IPS-NIHi11 (cell line): ENCODE data around the gene CCL25.
"Not testable (repeated sequence)": the region's sequence is repeated elsewhere in the genome, so short reads cannot be mapped to it uniquely, and the experiment has no call there.

Experiments used
- DNase-seq: peaks from one replicate; pipeline ENCODE4 v3.0.0; 2012; ENCODE audit warnings: mixed read lengths, low spot score

The CCL25 gene, protein sequence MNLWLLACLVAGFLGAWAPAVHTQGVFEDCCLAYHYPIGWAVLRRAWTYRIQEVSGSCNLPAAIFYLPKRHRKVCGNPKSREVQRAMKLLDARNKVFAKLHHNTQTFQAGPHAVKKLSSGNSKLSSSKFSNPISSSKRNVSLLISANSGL

DNA sequence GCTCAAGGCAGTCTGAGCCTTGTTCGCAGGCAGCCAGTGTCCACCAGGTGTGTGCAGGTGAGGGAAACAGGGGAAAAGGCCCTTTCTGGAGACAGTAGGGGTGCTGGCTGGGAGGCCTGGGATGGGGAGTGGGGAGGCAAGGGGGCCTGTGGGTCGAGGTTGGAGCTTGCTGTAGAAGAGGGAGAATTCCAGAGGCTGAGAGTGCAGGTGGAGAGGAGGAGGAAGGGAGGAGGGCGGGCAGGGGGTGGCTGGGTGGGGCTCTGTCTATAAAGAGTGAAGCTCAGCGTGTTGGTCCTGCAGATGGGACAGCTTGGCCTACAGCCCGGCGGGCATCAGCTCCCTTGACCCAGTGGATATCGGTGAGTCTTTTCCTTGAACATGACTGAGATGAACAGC is at the start of gene CCL25:
Gene CCL25, plus strand, starts transcription at position 297 of the 396 bp plus-strand sequence. CDS start 290 bp downstream, outside the sequence.
- DNase-seq: no peak

DNA sequence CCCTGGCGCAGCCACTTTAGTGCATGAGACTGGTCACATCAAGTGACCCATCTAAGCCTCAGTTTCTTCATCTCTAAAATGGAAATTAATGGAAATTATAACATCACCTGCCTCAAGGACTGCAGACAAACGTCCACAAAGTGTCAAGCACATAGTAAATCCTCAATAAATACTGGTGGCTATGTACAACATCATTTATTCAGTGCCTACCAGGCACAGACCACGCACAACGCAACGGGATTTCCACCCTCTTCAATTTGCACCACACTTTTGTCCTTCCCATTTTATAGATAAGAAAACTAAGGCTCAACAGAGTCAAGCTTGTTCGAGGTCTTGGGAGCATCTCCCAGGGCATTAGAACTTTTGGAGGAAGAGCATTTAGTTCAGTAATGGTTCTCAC is 48.6 kb upstream of the CCL25 start:
- DNase-seq: no peak

DNA sequence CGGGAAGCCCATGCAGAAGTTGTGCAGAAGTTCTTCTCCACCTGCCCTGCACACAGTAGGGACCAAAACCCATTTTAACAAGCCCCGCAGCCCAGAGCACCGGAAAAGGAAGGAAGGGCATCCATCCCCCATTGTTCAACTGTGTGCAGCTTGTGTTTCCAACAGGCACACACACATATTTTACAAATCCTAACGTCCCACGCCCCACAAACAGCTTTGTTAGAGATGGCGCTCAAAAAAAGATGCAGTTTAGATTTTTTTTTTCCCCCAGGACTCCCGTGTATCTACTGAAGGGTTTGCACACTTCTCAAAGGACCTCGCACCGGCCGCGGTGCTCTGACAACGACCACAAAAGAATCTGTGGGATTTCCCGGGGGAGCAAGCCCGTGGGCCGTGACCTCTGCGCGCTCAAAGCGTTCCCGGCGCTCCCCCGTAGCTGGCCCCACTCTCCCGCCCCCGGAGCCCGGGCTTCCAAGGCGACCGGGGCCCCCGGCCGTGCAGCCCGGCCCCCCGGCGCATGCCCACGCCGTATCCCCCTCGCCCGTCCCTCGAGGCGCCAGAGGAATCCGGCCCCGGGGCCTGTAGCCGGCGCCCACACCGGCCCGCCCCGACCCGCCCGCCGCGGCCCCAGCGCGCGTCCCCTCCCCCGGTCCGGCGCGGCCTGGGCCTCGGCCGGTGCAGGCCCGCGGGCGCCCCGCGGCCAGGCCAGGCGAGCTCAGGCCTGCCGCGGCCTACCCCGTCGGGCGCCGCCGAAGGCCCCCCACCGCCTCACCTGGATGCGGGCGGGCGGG is 47.6 kb upstream of the CCL25 start:
- peak; percentile 46 for DNase-seq

DNA sequence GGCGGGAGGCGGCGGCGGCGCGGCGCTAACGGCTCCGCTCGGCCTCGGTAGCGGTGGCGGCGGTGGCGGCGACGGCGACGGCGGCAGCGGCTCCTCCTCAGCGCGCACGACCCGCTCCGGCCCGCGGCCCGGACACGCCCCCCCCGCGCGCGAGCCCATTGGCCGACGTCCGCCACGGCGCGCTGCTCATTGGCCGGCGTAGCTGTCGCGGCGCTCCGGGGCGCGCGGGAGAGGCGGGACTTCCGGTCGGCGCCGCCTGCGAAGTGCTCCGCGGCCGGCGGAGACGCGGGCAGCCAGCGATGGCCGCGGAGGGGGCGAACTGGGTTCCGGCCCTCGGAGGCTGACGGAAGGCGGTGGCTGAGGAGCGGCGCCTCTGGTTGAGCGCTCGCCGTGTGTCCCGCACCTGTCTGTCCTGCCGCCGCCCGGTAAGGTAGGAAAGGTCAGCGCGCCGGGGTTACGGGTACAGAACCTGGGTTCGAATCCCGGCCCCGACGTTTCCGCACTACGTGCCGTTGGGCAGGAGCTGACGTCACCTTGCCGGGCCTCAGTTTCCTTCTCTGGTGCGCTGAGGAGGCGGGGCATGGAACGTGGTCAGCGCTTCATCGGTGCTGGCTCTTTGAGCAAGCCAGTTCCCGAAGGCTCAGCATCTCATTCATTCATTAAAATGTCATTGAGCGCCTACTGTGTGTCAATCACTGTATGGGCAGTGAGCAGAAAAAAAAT is 46.9 kb upstream of the CCL25 start, which contains the start of gene ELAVL1:
Gene ELAVL1, minus strand, starts transcription at position 108 of the 723 bp plus-strand sequence. CDS start 13,826 bp downstream, outside the sequence.
- DNase-seq: peak; percentile 98

DNA sequence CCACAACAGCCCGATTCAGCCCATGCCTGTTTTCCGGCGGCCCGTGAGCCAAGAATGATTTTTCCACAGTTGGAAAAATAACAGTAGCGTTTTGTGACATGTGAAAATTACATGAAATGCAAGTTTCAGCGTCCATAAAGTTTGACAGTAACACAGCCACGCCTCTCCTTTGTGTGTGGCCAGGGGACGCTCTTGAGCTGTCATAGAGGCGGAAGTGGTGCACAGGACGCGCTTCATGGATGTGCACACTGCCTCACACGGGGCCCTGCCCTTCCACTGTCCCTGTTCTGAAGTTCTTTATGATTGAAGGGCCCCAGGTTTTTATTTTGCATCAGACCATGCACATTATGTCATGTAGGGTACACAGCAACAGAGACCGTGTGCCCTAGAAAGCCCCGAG is 34.8 kb upstream of the CCL25 start:
- DNase-seq: no peak

DNA sequence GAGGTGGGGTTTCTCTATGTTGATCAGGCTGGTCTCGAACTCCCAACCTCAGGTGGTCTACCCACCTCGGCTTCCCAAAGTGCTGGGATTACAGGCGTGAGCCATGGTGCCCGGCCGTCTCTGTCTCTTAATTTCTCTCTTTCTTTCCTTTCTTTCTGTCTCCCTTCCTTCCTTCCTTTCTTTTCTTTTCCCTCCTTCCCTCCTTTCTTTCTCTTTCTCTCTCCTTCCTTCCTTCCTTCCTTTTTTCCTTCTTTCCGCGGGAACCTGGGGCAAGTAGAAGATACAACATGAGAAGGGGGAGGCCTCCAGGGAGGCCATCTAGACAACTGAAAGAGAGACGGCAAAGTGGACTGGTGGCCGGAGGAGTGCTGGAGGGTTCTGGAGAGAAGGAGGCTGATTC is 31.9 kb upstream of the CCL25 start:
- no peak for DNase-seq

DNA sequence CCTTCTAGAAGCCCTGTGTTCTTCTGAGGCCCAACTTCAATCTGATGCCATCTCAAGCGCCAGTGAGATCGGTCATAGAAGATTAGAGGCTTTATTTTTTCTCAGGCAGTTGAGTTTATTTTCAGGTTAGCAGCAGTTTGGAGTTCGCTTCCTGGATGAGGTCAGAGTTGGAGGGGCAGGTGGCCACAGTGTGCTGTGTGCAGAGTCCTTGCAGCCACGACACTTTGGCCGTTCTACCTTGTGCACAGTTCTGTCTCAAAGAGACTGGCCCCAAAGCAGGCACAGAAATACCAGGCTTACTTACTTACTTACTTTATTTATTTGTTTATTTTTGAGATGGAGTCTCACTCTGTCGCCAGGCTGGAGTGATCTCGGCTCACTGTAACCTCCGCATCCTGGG is 31.2 kb upstream of the CCL25 start:
- no peak for DNase-seq

DNA sequence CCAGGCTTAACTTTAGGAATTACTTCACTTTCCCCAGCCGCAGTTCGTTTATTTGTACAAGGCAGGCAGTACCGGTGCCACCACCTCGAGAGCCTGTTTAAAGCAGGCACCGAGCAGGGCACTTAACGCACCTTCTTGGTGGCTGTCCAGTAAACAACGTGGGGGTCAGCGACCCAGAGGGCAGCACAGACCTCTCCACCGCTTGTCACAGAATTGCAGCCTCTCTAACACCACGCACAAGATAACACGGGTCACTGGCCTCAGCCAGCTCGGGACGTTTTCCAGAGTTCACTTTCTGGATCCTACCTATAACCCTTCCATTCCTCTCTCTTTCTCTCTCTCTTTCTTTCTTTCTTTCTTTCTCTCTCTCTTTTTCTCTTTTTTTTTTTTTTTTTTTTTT is 30.3 kb upstream of the CCL25 start:
- DNase-seq: no peak

DNA sequence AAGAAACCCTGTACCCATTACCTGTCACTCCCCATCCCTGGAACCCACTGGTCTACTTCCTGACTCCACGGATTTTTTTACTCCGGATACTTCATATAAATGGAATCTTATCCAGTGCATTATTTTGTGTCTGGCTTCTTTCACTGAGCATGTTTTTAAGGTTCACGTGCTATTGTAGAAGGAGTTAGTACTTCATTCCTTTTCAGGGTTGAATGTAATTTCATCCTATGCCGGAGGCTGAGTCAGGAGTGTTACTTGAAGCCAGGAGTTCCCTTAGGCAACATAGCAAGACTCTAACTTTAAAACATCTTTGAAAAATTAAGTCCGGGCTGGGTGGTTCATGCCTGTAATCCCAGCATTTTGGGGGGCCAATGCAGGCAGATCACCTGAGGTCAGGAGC is 29.2 kb upstream of the CCL25 start:
- DNase-seq: no peak

DNA sequence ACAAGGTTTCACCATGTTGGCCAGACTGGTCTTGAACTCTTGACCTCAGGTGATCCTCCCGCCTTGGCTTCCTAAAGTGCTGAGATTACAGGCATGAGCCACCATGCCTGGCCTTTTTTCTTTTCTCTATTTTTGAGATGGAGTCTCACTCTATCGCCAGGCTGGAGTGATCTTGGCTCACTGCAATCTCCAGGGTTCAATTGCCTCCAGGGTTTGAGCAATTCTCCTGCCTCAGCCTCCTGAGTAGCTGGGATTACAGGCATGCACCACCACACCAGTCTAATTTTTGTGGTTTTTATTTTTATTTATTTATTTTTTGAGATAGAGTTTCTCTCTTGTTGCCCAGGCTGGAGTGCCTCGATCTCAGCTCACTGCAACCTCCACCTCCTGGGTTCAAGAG is 28.3 kb upstream of the CCL25 start:
- not testable (repeated sequence) for DNase-seq

DNA sequence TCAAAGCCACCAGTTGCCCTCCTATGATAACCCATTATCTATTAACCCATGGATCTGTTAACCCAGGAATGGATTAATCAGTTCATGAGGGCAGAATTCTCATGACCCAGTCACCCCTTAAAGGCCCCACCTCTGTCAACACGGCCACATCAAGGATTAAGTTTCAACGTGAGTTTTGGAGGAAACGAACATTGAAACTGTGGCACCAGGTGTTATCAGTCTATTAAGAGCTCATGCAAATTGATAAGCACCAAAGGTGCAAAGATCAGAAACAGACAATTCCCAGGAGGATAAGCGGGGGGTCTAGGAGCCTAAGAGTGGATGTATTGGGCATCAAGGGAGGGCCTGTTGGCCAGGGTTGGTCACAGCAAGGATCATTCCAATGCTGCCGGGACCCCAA is 27.2 kb upstream of the CCL25 start:
- no peak for DNase-seq

DNA sequence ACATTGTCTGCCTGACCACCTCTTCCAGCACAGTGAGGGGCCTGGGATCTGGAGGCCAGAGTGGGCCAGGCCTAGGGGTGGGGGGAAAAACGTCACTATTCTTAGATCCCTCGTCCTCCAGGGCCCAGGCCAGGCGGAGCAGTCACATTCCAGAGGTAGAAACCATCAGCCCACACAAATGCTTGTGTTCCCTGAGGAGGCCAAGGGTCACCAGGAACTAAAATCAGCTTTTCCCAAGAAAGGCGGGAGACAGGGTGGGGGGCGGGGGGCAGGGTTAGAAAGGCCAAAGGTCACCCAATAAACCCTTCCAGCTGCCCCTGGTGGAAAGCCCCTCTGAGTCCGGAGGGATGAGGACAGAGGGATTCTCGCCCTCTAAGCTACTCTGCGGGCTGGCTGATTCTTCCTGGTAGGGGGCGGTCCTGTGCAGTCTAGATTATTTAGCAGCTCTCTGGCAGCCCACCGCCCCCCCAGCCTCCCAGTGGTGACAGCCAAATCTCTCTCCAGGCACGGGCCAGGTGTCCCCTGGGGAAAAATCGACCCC is 23.5 kb upstream of the CCL25 start:
- peak; percentile 71 for DNase-seq

DNA sequence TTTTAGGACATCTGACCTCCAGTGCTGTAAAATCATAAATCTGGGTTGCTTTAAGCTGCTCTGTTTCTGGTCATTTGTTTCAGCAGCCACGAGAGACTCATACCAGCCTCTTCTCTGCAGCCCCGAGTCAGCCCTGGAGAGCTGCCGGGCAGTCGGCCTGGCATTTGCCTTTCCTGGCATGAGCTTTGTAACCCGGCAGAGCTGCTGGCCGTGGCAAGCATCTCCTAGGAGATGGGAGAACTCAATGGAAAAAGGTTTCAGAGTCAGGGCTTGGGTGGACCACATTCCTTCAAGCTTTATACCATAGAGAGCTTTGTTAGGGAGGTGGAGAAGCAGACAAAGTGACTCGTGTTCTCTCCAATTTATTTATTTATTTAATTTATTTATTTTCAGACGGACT is 21.6 kb upstream of the CCL25 start:
- no peak for DNase-seq

DNA sequence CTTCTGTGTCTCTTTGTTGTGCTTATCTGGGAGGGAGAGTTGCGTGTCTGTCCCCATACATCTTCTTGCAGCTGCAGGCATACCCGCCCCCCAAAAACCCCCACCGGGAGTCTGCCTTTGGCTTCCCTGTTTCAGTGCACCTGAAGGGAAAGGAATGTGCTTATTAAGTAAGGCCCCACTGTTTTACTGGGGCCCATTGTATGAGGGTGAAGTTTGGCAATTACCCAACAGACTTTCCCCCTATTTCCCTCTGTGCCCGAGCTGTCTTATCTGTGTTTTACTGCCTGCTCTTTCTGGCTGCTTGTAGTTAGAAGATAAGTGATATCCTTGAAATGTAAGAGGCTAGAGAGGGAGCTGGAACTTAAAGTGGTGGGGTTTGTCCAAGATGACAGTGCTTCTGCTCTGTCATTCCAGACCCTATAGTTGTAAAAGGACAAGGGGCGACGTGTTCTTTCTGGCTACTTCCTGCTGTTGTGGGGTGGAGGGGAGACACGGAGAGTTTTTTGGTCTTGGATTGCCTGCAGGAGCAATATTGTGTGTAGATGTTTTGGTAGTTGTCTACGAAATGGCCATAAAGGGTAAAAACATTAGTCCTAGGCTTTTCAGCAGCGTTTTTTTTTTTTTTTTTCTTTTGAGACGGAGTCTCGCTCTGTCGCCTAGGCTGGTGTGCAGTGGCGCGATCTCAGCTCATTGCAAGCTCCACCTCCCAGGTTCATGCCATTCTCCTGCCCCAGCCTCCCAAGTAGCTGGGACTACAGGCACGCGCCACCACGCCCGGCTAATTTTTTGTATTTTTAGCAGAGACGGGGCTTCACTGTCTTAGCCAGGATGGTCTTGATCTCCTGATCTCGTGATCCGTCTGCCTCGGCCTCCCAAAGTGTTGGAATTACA is 19.0 kb upstream of the CCL25 start:
- peak; percentile 11 for DNase-seq

DNA sequence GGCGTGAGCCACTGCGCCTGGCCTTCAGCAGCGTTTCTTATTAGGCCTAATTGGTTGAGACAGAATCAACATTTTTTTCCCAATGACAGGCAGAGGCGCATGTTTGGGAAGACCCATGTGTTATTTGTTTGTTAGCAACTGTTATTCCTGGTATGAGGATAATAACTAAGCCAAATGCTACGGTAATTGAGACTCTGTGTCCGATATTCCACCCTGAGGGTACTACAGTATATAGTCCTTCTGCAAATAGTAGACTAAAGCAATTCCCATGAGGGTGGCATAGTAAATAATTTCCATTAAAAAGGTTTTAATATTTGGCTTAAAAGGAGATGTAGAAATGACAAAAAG is 18.4 kb upstream of the CCL25 start:
- no peak for DNase-seq

DNA sequence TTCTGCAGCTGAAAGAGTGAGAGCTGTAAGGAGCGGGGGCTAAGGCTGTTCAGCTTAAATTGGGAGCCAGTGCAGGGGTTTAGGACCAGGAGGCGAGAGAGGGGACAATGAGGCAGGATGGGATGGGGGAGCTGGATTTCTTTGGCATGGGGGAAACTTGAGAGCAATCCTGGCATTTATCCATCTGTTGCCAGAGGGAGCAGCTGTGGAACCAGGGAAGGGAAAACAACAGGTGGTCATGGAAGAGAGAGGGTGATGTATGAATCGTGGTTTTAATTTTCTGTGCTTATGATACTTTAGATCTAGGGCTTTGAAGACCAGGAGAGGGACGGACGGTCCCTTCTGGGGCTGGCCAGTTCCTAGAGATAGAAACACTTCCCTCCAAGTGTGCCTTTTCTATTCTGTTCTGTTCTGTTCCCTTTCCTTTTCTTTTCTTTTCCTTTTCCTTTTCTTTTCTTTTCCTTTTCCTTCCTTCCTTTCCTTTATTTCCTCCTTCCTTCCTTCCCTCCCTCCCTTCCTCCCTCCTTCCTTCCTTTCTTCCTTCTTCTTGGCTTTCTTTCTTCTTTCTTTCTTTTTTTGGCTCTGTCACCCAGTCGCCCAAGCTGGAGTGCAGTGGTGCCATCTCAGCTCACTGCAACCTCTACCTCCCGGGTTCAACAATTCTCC is 16.0 kb upstream of the CCL25 start:
- DNase-seq: no peak

DNA sequence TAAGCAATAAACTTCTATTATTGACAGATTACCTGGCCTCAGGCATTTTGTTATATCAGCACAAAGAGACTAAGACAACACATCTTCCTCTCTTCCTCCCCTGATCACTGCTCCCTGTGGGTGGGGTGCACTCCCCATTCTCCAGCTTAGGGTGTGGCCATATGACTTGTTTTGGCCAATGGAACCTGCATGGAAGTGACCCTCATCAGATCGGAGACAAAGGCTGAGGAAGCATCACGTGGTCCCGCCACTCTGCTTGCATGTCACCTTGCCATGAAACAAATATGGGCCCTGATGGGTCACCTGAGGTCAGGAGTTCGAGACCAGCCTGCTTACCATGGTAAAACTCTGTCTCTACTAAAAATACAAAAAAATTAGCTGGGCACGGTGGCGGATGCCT is 13.7 kb upstream of the CCL25 start:
- no peak for DNase-seq

DNA sequence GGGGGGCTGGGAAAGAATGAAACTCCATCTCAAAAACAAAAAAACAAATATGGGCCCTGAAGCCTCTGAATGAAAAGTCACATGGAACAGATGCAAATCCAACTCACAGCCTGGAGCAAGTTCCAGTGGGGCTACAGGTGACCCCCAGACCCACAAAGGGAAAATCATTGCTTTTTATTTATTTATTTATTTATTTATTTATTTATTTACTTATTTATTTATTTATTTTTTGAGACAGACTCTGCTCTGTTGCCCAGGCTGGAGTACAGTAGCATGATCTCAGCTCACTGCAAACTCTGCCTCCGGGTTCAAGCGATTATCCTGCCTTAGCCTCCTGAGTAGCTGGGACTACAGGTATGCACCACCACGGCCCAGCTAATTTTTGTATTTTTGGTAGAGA is 13.3 kb upstream of the CCL25 start:
- no peak for DNase-seq

DNA sequence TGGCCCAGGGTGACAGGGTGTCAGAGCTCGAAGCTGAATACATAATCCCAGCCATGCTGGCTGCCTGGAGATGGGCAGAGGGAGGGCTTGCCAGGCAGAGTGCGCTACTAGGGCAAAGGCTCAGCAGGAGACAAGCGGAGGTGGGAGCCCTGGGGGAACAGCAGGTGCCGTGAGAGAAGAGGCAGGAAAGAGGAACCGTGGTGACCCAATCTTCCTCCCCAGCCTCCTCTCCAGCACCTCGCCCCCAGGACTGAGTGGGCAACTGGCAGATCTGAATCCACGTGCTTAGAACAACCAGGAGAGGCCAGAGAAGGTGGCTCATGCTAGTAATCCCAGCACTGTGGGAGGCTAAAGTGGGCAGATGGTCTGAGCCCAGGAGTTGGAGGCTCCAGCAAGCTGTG is 11.0 kb upstream of the CCL25 start:
- no peak for DNase-seq

DNA sequence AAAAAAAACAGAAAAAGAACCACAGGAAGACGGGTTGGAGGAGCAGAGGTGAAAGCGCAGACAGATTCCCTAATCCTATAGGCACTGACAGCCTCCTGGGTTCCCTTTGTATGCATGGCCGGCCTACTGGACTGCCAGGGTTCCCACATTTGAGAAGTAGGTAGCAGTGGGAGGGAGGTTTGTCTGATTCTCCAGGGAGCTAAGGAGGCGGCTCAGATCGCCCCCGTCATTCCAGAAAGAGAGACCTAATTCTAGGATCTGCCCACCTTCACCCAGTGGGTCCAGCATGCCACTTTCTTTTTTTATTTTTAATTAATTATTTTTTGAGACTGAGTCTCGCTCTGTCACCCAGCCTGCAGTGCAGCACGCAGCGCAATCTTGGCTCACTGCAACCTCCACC is 9.7 kb upstream of the CCL25 start:
- DNase-seq: no peak

DNA sequence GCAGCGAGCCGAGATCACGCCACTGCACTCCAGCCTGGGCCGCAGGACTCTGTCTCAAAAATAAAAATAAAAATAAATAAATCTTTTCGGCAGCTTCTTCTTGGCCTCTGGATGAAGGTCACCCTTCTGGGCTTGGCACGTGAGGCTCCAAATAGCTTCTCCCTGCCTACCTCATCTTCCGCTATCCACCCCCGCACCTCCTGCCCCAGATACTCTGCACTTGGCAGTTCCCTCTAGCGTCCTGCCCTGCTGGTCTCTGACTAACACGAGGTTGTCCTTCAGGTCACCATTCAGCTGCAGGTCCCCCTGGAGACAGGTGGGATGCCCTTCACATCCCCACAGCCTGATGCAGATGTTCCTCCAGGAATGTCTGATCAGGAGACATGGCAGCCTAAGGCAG is 8.5 kb upstream of the CCL25 start:
- DNase-seq: no peak
